AG09309 (cell line): ENCODE data around the gene SLC1A6.

Source experiments
- DNase-seq: peaks from one replicate; pipeline ENCODE4 v3.0.0-alpha.2; 2010; ENCODE audit warnings: low read depth
- H3K4me3 ChIP-seq: 2 replicates; pipeline ENCODE4 v1.5.1; 2011; ENCODE audit warnings: mild to moderate bottlenecking, low read depth, low read length, moderate library complexity; ENCODE audit not compliant: control insufficient read depth
- CTCF ChIP-seq: IDR thresholded peaks from 2 replicates; pipeline ENCODE4 v1.5.1; 2011; ENCODE audit warnings: mild to moderate bottlenecking, low read depth, low read length, inconsistent platforms; ENCODE audit not compliant: insufficient read depth, control insufficient read depth; ENCODE audit errors: missing control alignments

Gene SLC1A6

GRCh38 chr19:14961956-14962685 is 17.5 kb downstream of the SLC1A6 start:
- H3K4me3 ChIP-seq, result no peak overlapping the region
- no peak for TF ChIP-seq CTCF
- no peak for DNase-seq

- H3K4me3 ChIP-seq, result no peak overlapping the region
- no peak for TF ChIP-seq CTCF
- DNase-seq, result no peak
Measured at GRCh38 chr19:14959263-14959662, 20.4 kb downstream of the SLC1A6 start.

GRCh38 chr19:14957464-14957863 is 22.2 kb downstream of the SLC1A6 start:
- no peak for TF ChIP-seq CTCF
- no peak for DNase-seq
- no peak overlapping the region for H3K4me3 ChIP-seq

- no peak for TF ChIP-seq CTCF
- no peak overlapping the region for H3K4me3 ChIP-seq
- DNase-seq, result no peak
Measured at GRCh38 chr19:14954071-14954655, 25.5 kb downstream of the SLC1A6 start.

- H3K4me3 ChIP-seq, result no peak overlapping the region
- TF ChIP-seq CTCF, result no peak
- DNase-seq, result no peak
Measured at GRCh38 chr19:14952767-14953166, 26.9 kb downstream of the SLC1A6 start.

GRCh38 chr19:14950421-14950820 is 29.2 kb downstream of the SLC1A6 start:
- DNase-seq, result no peak
- no peak overlapping the region for H3K4me3 ChIP-seq
- no peak for TF ChIP-seq CTCF
